HFFc6 (cell line): ENCODE data around the gene SERTAD2. TPM values are rescaled to one million over a fixed set of nuclear protein-coding genes. Genes with fewer than 3 reads are reported as not detected.
A peak's percentile ranks its signal among the peaks of the same experiment; 100 is the strongest.

Source experiments
- DNase-seq: peaks from one replicate; pipeline ENCODE4 v3.0.0-alpha.2; 2018
- H3K27ac Mint-ChIP-seq: 2 replicates; pipeline ENCODE4 v1.8.0; 2020; ENCODE audit warnings: mild to moderate bottlenecking, mixed read lengths
- H3K27me3 Mint-ChIP-seq: 2 replicates; pipeline ENCODE4 v1.8.0; 2021; ENCODE audit warnings: mild to moderate bottlenecking, moderate library complexity, mixed read lengths; ENCODE audit not compliant: insufficient read depth
- H3K36me3 Mint-ChIP-seq: 2 replicates; pipeline ENCODE4 v1.8.0; 2021; ENCODE audit warnings: low read depth, mixed read lengths
- H3K4me1 Mint-ChIP-seq: 2 replicates; pipeline ENCODE4 v1.8.0; 2020; ENCODE audit warnings: low read depth, mixed read lengths
- H3K4me3 Mint-ChIP-seq: 2 replicates; pipeline ENCODE4 v1.8.0; 2020; ENCODE audit warnings: mild to moderate bottlenecking, moderate library complexity, mixed read lengths
- H3K9me3 Mint-ChIP-seq: 2 replicates; pipeline ENCODE4 v1.8.0; 2020; ENCODE audit warnings: mild to moderate bottlenecking, mixed read lengths
- total RNA-seq, 6 experiments: library from RNA; stranded (reverse); fragmentation: NEBNext Ultra II Directional; extraction: Animal tissue kit (Norgen Biotek cat#: 25700); gene quantifications; 2 replicates in 1 of 6; 3 replicates in 5 of 6; pipeline ENCODE4 v1.2.3, GENCODE V29; 2021
- TF ChIP-seq, protein P1 (sequence below): fragments of 200-600 bp; sonication (generic); IDR thresholded peaks from 2 replicates; pipeline ENCODE4 v1.5.0; 2021; ENCODE audit warnings: antibody characterized with exemption, mild to moderate bottlenecking

Gene SERTAD2
- total RNA-seq, 6 experiments from 2014 or later = 22.2 to 33.9 (median 29.1) TPM

DNA sequence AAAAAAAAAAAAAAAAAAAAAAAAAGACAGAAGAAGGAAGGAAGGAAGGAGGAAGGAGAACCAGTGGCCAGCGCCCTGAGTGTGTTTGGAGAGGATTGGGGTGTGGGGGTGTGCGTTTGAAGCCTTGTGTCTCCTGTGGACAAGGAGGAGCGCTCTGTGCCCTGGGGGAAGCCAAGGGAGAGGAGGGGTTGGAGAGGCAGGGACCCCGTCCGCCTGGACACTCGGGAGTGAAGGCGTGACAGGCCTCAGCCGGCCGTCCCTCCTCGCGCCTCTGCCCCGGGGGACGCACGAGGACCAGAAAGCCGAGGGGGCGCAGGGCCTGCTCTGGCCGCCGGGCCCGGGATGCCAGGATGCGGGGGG lies 44.9 kb downstream of the SERTAD2 start:
- peak overlapping the region; percentile 57 for H3K4me3 Mint-ChIP-seq
- H3K27ac Mint-ChIP-seq = no peak overlapping the region
- peaks cover 11% of the 10 kb centered on the region for H3K9me3 Mint-ChIP-seq
- TF ChIP-seq, protein P1, sequence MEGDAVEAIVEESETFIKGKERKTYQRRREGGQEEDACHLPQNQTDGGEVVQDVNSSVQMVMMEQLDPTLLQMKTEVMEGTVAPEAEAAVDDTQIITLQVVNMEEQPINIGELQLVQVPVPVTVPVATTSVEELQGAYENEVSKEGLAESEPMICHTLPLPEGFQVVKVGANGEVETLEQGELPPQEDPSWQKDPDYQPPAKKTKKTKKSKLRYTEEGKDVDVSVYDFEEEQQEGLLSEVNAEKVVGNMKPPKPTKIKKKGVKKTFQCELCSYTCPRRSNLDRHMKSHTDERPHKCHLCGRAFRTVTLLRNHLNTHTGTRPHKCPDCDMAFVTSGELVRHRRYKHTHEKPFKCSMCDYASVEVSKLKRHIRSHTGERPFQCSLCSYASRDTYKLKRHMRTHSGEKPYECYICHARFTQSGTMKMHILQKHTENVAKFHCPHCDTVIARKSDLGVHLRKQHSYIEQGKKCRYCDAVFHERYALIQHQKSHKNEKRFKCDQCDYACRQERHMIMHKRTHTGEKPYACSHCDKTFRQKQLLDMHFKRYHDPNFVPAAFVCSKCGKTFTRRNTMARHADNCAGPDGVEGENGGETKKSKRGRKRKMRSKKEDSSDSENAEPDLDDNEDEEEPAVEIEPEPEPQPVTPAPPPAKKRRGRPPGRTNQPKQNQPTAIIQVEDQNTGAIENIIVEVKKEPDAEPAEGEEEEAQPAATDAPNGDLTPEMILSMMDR = no peak
- H3K4me1 Mint-ChIP-seq = peaks cover 13% of the 10 kb centered on the region
- no peak for DNase-seq
- H3K36me3 Mint-ChIP-seq = peaks cover 12% of the 10 kb centered on the region
- H3K27me3 Mint-ChIP-seq = peaks cover 28% of the 10 kb centered on the region

DNA sequence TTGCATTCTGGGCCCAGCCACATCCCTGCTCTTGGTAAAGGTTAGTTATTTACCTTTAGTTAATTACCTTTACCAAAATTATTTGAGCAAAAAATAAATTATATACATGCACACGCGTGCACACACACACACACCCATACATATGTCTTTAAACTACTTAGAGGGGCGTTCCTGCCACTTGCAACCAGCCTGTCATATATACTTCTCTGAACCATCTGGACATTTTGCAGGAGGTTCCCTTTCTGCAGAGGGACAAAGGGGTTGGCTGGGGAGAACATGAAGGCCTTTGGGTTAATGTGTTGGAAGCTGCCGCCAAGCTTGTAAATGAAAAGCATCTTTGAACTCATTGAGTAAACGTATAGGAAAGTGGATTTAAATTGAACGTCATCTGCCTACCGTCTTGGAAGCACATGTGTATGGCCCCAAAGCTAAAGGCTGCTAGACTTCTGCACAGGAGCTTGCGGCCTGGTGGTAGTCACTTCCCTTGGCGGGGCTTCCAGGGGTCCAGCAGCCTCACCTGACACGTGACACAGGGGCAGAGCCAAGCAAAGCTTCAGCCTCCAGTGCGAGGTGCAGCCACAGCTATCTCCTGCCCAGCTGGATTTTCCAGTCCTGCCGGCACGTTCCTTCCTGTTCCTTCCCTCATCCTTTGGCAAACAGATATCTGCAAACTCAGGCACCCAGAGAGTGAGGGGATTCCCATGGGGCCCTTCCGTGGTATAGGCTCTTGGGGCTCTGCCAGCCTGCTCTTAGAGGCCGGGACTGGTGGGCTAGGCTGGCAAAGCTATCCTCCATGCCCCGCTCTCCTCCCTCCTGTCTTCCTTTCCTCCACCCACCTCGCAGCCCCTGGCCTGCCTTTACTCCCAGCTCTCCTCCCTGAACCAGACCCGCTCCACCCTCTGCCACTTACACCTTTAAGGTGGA lies 46.1 kb downstream of the SERTAD2 start:
- DNase-seq = no peak
- TF ChIP-seq, protein P1 = no peak
- H3K36me3 Mint-ChIP-seq = peaks cover 16% of the 10 kb centered on the region
- no peak overlapping the region for H3K4me3 Mint-ChIP-seq
- H3K27me3 Mint-ChIP-seq = peaks cover 22% of the 10 kb centered on the region
- no peak overlapping the region for H3K27ac Mint-ChIP-seq
- peaks cover 13% of the 10 kb centered on the region for H3K4me1 Mint-ChIP-seq
- peaks cover 15% of the 10 kb centered on the region for H3K9me3 Mint-ChIP-seq

DNA sequence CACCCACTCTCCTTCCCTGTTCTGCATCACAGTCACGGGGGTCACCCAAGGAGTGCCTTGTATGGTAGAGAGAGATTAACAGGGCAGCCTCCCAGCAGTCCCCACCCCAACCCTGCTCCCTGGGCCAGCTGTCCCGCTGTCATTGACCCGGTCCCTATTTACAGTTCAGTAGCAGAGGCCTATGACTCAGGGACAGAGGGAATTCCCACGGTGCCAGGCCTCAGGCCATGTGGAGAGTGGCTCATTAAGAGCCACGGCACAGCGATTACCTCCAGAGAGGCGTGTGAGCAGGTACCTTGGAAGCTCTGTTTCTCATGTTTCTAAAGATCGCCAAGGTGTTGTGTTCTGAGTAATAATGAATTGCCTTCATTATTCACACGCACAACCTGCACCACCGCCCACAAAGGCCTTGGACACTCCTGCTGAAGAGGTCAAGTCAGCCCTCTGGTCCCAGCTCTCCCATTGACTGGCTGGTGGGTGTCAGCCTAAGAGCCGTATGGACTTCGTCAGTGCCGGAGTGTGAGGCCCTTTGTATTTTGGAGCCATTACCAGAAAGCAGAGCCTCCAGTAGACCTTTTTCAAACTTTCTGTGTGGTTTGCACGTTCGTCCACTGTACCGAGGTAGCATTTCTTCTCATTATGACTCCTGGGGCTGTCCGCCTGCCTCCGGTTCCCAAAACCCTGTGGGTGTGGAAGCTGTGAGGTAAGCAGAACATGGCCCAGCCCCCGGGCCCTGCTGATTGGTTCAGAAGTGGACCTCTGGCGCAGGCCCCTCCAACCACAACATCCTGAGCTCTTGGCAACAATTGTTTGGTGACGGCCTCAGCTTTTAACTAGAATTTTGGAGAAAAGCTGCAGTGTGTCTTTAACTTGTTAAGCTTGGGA lies 47.0 kb downstream of the SERTAD2 start:
- TF ChIP-seq, protein P1 = no peak
- Mint-ChIP-seq H3K27me3 (peaks cover 21% of the 10 kb centered on the region), H3K9me3 (peaks cover 15% of the 10 kb centered on the region), H3K4me3 (no peak overlapping the region), H3K27ac (no peak overlapping the region), H3K36me3 (peaks cover 16% of the 10 kb centered on the region), H3K4me1 (peaks cover 13% of the 10 kb centered on the region)
- no peak for DNase-seq

DNA sequence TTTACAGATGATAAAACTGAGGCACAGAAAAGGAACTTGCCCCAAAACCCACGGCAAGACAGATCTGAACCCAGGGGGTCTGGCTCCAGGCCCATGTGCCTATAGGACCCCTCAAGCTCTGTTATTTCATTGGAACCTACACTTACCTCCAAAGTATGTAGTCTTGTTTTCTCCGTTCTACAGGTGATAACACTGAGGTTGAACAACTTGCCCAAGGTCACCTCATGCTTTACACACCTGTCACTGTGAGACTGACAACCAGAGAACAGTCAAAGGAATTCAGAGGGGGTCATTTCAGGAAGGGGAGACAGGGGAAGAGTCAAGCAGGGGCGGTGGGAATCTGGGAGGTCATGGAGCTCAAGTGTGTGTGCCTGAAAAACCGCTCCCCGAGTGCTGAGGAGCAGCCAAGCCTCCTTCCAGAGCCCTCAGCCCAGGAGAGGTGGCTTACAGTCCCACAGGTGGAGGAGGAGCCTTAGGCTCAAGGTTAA lies 47.7 kb downstream of the SERTAD2 start:
- Mint-ChIP-seq H3K27me3 (peaks cover 20% of the 10 kb centered on the region), H3K27ac (no peak overlapping the region), H3K4me3 (no peak overlapping the region), H3K4me1 (peaks cover 13% of the 10 kb centered on the region), H3K9me3 (peaks cover 15% of the 10 kb centered on the region), H3K36me3 (peaks cover 16% of the 10 kb centered on the region)
- TF ChIP-seq, protein P1 = no peak
- no peak for DNase-seq

DNA sequence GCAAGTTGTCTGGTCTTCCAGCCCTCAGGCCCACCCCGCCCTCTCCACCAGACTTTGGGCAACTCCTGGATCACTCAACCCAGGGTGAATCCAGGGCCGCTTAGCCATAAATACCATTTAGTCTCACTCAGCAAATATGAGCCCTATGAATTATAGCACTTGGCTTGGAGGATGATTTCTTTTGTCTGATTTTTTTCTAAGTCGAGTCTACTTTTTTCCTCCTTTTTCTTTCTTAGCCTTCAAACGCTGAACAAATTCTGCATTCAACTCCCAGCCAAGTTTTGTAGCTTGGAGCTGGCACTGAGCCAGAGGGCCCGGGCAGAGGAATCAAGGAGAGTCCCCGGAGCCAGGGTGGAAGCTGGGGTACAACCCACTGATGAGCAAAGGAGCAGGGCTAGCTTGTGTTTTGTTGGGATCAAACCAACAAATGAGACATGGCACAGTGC lies 48.7 kb downstream of the SERTAD2 start:
- Mint-ChIP-seq H3K4me1 (peaks cover 13% of the 10 kb centered on the region), H3K36me3 (peaks cover 16% of the 10 kb centered on the region), H3K9me3 (peaks cover 15% of the 10 kb centered on the region), H3K27me3 (peaks cover 13% of the 10 kb centered on the region), H3K27ac (no peak overlapping the region), H3K4me3 (no peak overlapping the region)
- TF ChIP-seq, protein P1 = no peak
- DNase-seq = peak; percentile 47
